HepG2 (cell line): ENCODE data around the gene ELP4. TPM values are rescaled to one million over a fixed set of nuclear protein-coding genes. Genes with fewer than 3 reads are reported as not detected.

ENCODE experiments used
- ATAC-seq: fragments of 200-7000 bp; cut with Tn5 transposase; 3 replicates; pipeline ENCODE4 v1.9.1; 2020; ENCODE audit warnings: mild to moderate bottlenecking, moderate library complexity
- BruUV-seq: library from RNA; stranded (reverse); fragments of 400-500 nt; replicated peaks from 2 replicates; lab custom pipeline; 2021; lab: Mats Ljungman, UMichigan
- CTCF ChIA-PET: fragments of 300-600 bp; formaldehyde crosslinking; extraction: SDS; loops from one replicate; lab custom pipeline; 2021; ENCODE audit warnings: low total read pairs, inconsistent platforms, low intra/inter-chr PET ratio; lab: Yijun Ruan, JAX
- POLR2A ChIA-PET: fragments of 350-600 bp; sonication (Branson Sonifier 250); formaldehyde crosslinking; loops from one replicate; lab custom pipeline; 2020; ENCODE audit warnings: antibody characterized with exemption, inconsistent platforms; lab: Yijun Ruan, JAX
- DNase-seq: peaks from one replicate; pipeline ENCODE4 v3.0.0-alpha.2; 2015; ENCODE audit warnings: low spot score
- FAIRE-seq: peaks from 3 replicates; lab custom pipeline; 2011; peaks lifted over from hg19 to GRCh38; lab: Jason Lieb, UNC
- H2AFZ ChIP-seq: one replicate; pipeline ENCODE4 v1.6.1; 2011; ENCODE audit warnings: low read length, inconsistent platforms
- H3K27ac ChIP-seq: fragments of 300-600 bp; 3 replicates; pipeline ENCODE4 v1.8.0; 2011; ENCODE audit warnings: mixed run types, mild to moderate bottlenecking, mixed read lengths, low read length, inconsistent platforms; ENCODE audit not compliant: insufficient read depth; ENCODE audit errors: extremely low read length
- H3K27me3 ChIP-seq, 2 experiments: fragments of 200-600 bp in 1 of 2; 2 replicates in 1 of 2; 3 replicates in 1 of 2; pipeline versions ENCODE4 v1.6.0 to v1.8.0; 2011; ENCODE audit warnings: low read length in 2 of 2, mild to moderate bottlenecking in 2 of 2, moderate library complexity in 2 of 2, inconsistent platforms in 1 of 2; ENCODE audit not compliant: insufficient read depth in 2 of 2, control insufficient read depth in 1 of 2
- H3K36me3 ChIP-seq, 2 experiments: fragments of 200-600 bp in 1 of 2; replicated peaks in 1 of 2; 2 replicates in 1 of 2; 3 replicates in 1 of 2; pipeline versions ENCODE4 v1.5.1 to v1.8.0; 2011; ENCODE audit warnings: low read length in 2 of 2, inconsistent platforms in 1 of 2; ENCODE audit not compliant: insufficient read depth in 2 of 2, control insufficient read depth in 1 of 2
- H3K4me1 ChIP-seq: 2 replicates; pipeline ENCODE4 v1.5.1; 2012; ENCODE audit warnings: low read length, inconsistent platforms; ENCODE audit not compliant: insufficient read depth
- H3K4me2 ChIP-seq: 2 replicates; pipeline ENCODE4 v1.6.0; 2011; ENCODE audit warnings: low read depth, low read length, inconsistent platforms
- H3K4me3 ChIP-seq, 3 experiments: fragments of 200-600 bp in 1 of 3; sonication (generic), shearing (Covaris generic) in 1 of 3; replicated peaks in 1 of 3; 2 replicates each; pipeline ENCODE4 v1.5.1; 2011 to 2016; ENCODE audit warnings: low read length in 3 of 3, inconsistent platforms in 2 of 3, low read depth in 2 of 3, mild to moderate bottlenecking in 2 of 3, control low read depth in 1 of 3, mixed read lengths in 1 of 3; ENCODE audit not compliant: insufficient read depth in 1 of 3
- H3K79me2 ChIP-seq: one replicate; pipeline ENCODE4 v1.6.1; 2011; ENCODE audit warnings: low read length, inconsistent platforms; ENCODE audit not compliant: insufficient read depth
- H3K9ac ChIP-seq: 2 replicates; pipeline ENCODE4 v1.6.0; 2011; ENCODE audit warnings: mild to moderate bottlenecking, low read depth, low read length, inconsistent platforms; ENCODE audit not compliant: insufficient read depth
- H3K9me3 ChIP-seq: 2 replicates; pipeline ENCODE4 v1.5.1; 2012; ENCODE audit warnings: mild to moderate bottlenecking, low read length
- H4K20me1 ChIP-seq: 2 replicates; pipeline ENCODE4 v1.6.0; 2011; ENCODE audit warnings: inconsistent platforms, mild to moderate bottlenecking, low read length, moderate library complexity; ENCODE audit not compliant: insufficient read depth
- ASH2L ChIP-seq: fragments of 300-600, 200-600 bp; sonication (generic); IDR thresholded peaks from 2 replicates; pipeline ENCODE4 v1.7.0; 2017; ENCODE audit warnings: low read depth, mild to moderate bottlenecking, moderate library complexity, mixed read lengths, low read length; ENCODE audit not compliant: insufficient read length
- FOXK1 ChIP-seq: sonication (generic); formaldehyde crosslinking; IDR thresholded peaks from 2 replicates; pipeline ENCODE4 v1.4.0; 2020; ENCODE audit warnings: low read depth, missing genetic modification reagents, borderline replicate concordance
- GTF3A ChIP-seq: sonication (generic); formaldehyde crosslinking; conservative IDR thresholded peaks from 2 replicates; pipeline ENCODE4 v1.4.0; 2020; ENCODE audit warnings: mild to moderate bottlenecking, missing genetic modification reagents
- HNF4G ChIP-seq, 2 experiments: sonication (generic) in 1 of 2; formaldehyde crosslinking in 1 of 2; IDR thresholded peaks; 2 replicates each; pipeline versions ENCODE4 v1.4.0 to v1.6.1; 2011 to 2020; ENCODE audit warnings: borderline replicate concordance in 2 of 2, low read depth in 2 of 2, mild to moderate bottlenecking in 2 of 2, low read length in 1 of 2, missing genetic modification reagents in 1 of 2, moderate library complexity in 1 of 2
- KDM1A ChIP-seq: IDR thresholded peaks from 2 replicates; pipeline ENCODE4 v1.6.1; 2016; ENCODE audit warnings: missing compliant biosample characterization
- MAFK ChIP-seq, 2 experiments: IDR thresholded peaks in 1 of 2; conservative IDR thresholded peaks in 1 of 2; 2 replicates each; pipeline ENCODE4 v1.6.1; 2011; ENCODE audit warnings: improper control_type of control experiment in 2 of 2, low read length in 2 of 2
- MXI1 ChIP-seq: IDR thresholded peaks from 3 replicates; pipeline ENCODE4 v1.6.1; 2012; ENCODE audit warnings: low read depth, low read length, inconsistent platforms, borderline replicate concordance
- POLR2G ChIP-seq: fragments of 200-400 bp; formaldehyde crosslinking; IDR thresholded peaks from 2 replicates; pipeline ENCODE4 v1.6.1; 2018; ENCODE audit warnings: mild to moderate bottlenecking, low read depth, low read length, moderate library complexity
- RFX5 ChIP-seq: IDR thresholded peaks from 2 replicates; pipeline ENCODE4 v1.6.1; 2011; ENCODE audit warnings: low read depth, low read length, improper control_type of control experiment
- SIX4 ChIP-seq: sonication (generic); formaldehyde crosslinking; IDR thresholded peaks from 2 replicates; pipeline ENCODE4 v1.4.0; 2020; ENCODE audit warnings: missing genetic modification reagents
- SKI ChIP-seq: fragments of 450-650 bp; IDR thresholded peaks from one replicate; pipeline ENCODE4 v1.6.1; 2018; ENCODE audit warnings: mild to moderate bottlenecking; ENCODE audit not compliant: partially characterized antibody
- SMARCC2 ChIP-seq: fragments of 450-650 bp; IDR thresholded peaks from 2 replicates; pipeline ENCODE4 v1.6.1; 2017; ENCODE audit warnings: antibody characterized with exemption, mild to moderate bottlenecking
- SP5 ChIP-seq: IDR thresholded peaks from 2 replicates; pipeline ENCODE4 v1.6.1; 2016; ENCODE audit warnings: low read depth, borderline replicate concordance
- ZNF615 ChIP-seq: sonication (generic); formaldehyde crosslinking; IDR thresholded peaks from 2 replicates; pipeline ENCODE4 v1.5.0; 2020; ENCODE audit warnings: mild to moderate bottlenecking, missing genetic modification reagents, borderline replicate concordance
- ZNF879 ChIP-seq: sonication (generic); formaldehyde crosslinking; IDR thresholded peaks from 2 replicates; pipeline ENCODE4 v1.8.1; 2023; ENCODE audit warnings: missing genetic modification reagents
- WGBS: methylation state at CpG from one replicate; pipeline ENCODE4 v1.1.6; 2017; ENCODE audit warnings: low lambda C conversion rate; 5-methylcytosine and 5-hydroxymethylcytosine counted together
- in situ Hi-C: cut with HindIII; loops from 2 replicates; pipeline ENCODE4 v1.10.0; 2017; ENCODE audit warnings: low pct_unique_long_range_greater_than_20kb; ENCODE audit not compliant: extremely low pct_ligation_motif_present
- intact Hi-C: fragments of 100-400 bp; cut with micrococcal nuclease; formaldehyde crosslinking; loops from one replicate; pipeline ENCODE4 v1.10.0; 2022; ENCODE audit not compliant: unreplicated experiment
- polyA plus RNA-seq, 8 experiments: library from polyadenylated mRNA; depleted of rRNA in 3 of 8; stranded (reverse) in 7 of 8; unstranded in 1 of 8; fragments of >200 nt; fragmentation: Illumina TruSeq in 4 of 8; extraction: Trizol in 4 of 8; gene quantifications; 2 replicates each; pipeline versions ENCODE4 v1.2.1 to v1.2.3, GENCODE V29; 2011 to 2016; ENCODE audit warnings: low read depth in 4 of 8, missing spikeins in 1 of 8, mixed read lengths in 1 of 8; ENCODE audit not compliant: insufficient read depth in 1 of 8
- total RNA-seq, 5 experiments: library from RNA; depleted of rRNA; stranded (reverse); fragments of >200 nt; fragmentation: Illumina TruSeq; extraction: Trizol; gene quantifications; 2 replicates each; pipeline ENCODE4 v1.2.3, GENCODE V29; 2016; ENCODE audit warnings: low read depth in 1 of 5
- TF ChIP-seq, protein P1 (sequence below): sonication (generic); formaldehyde crosslinking; IDR thresholded peaks from 2 replicates; pipeline ENCODE4 v1.5.1; 2020; ENCODE audit warnings: missing genetic modification reagents, mild to moderate bottlenecking, borderline replicate concordance
- TF ChIP-seq, protein P2 (sequence below): sonication (generic); formaldehyde crosslinking; IDR thresholded peaks from 2 replicates; pipeline ENCODE4 v1.8.1; 2023; ENCODE audit warnings: mild to moderate bottlenecking, missing genetic modification reagents, borderline replicate concordance

The ELP4 gene
- total and polyA plus RNA-seq, 2 of the 13 experiments (the other 11 are each of a cell fraction or from before 2014, with no cell fraction given) = 12.8 to 19.1 TPM

DNA sequence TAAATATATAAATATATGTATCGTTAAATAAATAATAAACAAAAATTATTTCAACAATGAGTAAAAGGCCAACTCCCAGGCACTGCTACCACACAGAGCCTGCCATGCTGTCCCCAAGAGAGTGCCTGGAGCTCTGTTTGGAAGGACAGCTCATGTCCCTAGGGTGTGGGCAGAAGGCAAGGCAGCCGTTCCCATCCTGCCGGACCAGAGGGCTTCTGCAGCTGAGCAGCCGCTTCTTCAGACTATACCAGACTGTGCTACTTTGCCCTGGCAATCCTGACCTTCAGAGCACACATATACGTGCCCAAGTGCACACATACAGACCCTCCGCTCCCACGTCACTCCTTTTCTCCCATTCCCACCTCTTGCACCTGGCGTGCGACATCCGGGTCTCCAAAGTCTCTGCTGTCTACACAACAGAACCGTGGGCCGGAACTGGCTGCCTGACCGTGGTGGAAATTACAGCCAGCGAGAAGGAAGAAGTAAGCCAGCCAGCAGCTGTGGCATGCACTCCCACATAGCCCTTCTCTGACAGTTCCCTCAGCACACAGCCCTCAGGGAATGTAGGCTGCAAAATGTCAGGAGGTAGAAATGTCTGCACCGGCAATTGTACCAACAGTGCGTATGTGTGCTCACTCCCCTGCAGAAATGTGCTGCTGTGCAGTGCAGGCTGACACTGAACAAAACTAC is 277.6 kb downstream of the ELP4 start:
- WGBS = 83% methylated on average over 14 of the region's 16 CpGs
- no TSS peak for BruUV-seq

More for the DNA sequence above, 277.6 kb downstream of the ELP4 start:
- no peak; the same call in 2 of the 3 replicates for ATAC-seq
- no peaks in the 10 kb centered on the region for H4K20me1 ChIP-seq
- no peaks in the 10 kb centered on the region for H3K4me1 ChIP-seq
- DNase-seq = no peak
- FAIRE-seq = no peak
- H3K9me3 ChIP-seq = no peaks in the 10 kb centered on the region
- H3K27me3 ChIP-seq = no peaks in the 10 kb centered on the region
- H3K9ac ChIP-seq = no peak overlapping the region
- H3K36me3 ChIP-seq = no peaks in the 10 kb centered on the region
- CTCF ChIA-PET = no interaction called here
- H3K4me2 ChIP-seq = no peak overlapping the region
- H2AFZ ChIP-seq = no peak overlapping the region
- H3K27ac ChIP-seq = no peak overlapping the region
- POLR2A ChIA-PET = no interaction called here
- intact Hi-C loops (no loop called here), in situ Hi-C loops (no loop called here)
- no peak overlapping the region for H3K4me3 ChIP-seq
- no peak for TF ChIP-seq RFX5
- TF ChIP-seq KDM1A = no peak
- no peak for TF ChIP-seq SIX4
- no peak for TF ChIP-seq GTF3A (CRISPR knock-in tag)
- no peak for TF ChIP-seq SP5
- no peak for TF ChIP-seq SKI
- TF ChIP-seq SMARCC2 = no peak
- no peak for TF ChIP-seq ZNF879 (CRISPR knock-in tag)
- TF ChIP-seq, protein P1, sequence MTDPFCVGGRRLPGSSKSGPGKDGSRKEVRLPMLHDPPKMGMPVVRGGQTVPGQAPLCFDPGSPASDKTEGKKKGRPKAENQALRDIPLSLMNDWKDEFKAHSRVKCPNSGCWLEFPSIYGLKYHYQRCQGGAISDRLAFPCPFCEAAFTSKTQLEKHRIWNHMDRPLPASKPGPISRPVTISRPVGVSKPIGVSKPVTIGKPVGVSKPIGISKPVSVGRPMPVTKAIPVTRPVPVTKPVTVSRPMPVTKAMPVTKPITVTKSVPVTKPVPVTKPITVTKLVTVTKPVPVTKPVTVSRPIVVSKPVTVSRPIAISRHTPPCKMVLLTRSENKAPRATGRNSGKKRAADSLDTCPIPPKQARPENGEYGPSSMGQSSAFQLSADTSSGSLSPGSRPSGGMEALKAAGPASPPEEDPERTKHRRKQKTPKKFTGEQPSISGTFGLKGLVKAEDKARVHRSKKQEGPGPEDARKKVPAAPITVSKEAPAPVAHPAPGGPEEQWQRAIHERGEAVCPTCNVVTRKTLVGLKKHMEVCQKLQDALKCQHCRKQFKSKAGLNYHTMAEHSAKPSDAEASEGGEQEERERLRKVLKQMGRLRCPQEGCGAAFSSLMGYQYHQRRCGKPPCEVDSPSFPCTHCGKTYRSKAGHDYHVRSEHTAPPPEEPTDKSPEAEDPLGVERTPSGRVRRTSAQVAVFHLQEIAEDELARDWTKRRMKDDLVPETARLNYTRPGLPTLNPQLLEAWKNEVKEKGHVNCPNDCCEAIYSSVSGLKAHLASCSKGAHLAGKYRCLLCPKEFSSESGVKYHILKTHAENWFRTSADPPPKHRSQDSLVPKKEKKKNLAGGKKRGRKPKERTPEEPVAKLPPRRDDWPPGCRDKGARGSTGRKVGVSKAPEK = no peak
- TF ChIP-seq ASH2L = no peak
- no peak for TF ChIP-seq ZNF615 (CRISPR knock-in tag)
- no peak for TF ChIP-seq MAFK (conservative IDR thresholded peaks at IDR 0.05 in 1 of 2, IDR thresholded peaks at IDR 0.05 in 1 of 2; ENCODE audit: low read length in 2 of 2)
- TF ChIP-seq FOXK1 (CRISPR knock-in tag) = no peak
- no peak for TF ChIP-seq HNF4G (IDR thresholded peaks at IDR 0.05; ENCODE audit: borderline replicate concordance, low read depth, low read length)
- TF ChIP-seq HNF4G (CRISPR knock-in tag; IDR thresholded peaks at IDR 0.05; ENCODE audit: borderline replicate concordance, low read depth) = no peak
- TF ChIP-seq POLR2G = no peak
- TF ChIP-seq, protein P2, sequence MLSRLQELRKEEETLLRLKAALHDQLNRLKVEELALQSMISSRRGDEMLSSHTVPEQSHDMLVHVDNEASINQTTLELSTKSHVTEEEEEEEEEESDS = no peak
- TF ChIP-seq MXI1 = no peak
- H3K79me2 ChIP-seq = no peaks in the 10 kb centered on the region
